Renal pelvis (tissue), 4 donors: ENCODE results near the gene SMTNL2. TPM values are rescaled to one million over a fixed set of nuclear protein-coding genes. Genes with fewer than 3 reads are reported as not detected.
"Not testable (repeated sequence)": the region's sequence is repeated elsewhere in the genome, so short reads cannot be mapped to it uniquely, and the experiment has no call there.

Experiments
- DNase-seq: peaks from one replicate; pipeline ENCODE4 v3.0.0-alpha.2; 2013
- polyA plus RNA-seq, 3 donors: library from polyadenylated mRNA; unstranded; fragments of 120-200 nt; gene quantifications; one replicate each; pipeline ENCODE4 v1.2.1, GENCODE V29; 2013; ENCODE audit not compliant: insufficient read length in 3 of 3

The SMTNL2 gene
- polyA plus RNA-seq, 3 donors = 67.4 to 70.0 (median 67.8) TPM

GRCh38 chr17:4626734-4627256 lies 42.5 kb downstream of the SMTNL2 start:
- no peak for DNase-seq

DNA sequence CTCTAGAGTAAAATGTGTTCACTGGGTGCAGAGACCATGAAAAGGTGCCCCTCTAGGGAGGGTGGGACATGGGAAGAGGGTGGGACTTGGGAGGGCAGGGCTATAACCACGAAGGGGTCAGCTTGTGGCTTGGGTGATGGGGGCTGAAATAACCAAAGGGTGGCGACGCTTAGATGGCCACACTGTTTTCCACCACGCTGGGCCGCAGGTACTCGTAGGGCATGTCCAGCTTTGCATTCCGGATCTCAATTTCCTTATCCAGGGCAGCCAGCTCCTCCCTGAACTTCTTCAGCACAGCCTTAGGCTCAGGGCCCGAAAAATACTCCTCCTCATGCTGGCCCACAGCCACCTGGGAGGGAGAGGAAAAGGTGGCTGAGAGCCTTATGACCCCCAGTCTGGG lies 47.1 kb downstream of the SMTNL2 start:
- DNase-seq = no peak

GRCh38 chr17:4631836-4632580 lies 47.7 kb downstream of the SMTNL2 start:
- DNase-seq = no peak

DNA sequence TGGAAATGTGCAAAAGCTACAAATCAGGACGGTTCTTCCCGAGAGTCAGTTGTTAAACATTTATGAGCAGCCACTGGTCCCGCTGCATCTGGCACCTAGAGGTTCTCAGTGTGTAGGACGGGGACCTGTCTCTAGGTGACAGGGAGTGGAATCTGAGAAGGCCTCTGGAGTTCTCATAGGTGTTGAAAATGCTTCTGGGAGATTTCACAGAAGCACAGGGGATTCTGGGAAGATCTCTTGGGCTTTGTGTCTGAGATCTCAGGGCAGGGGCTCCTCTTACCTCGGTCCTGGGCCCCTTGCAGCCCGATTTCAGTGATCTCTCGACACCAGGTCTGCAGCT lies 48.2 kb downstream of the SMTNL2 start:
- no peak for DNase-seq

GRCh38 chr17:4633643-4634042 lies 49.3 kb downstream of the SMTNL2 start:
- DNase-seq = no peak

- DNase-seq = no peak
Observed at GRCh38 chr17:4634976-4635375, 50.6 kb downstream of the SMTNL2 start.

- no peak for DNase-seq
Observed at GRCh38 chr17:4635823-4636375, 51.6 kb downstream of the SMTNL2 start.

- no peak for DNase-seq
Observed at GRCh38 chr17:4636474-4637100, 52.3 kb downstream of the SMTNL2 start.

- not testable (repeated sequence) for DNase-seq
Observed at GRCh38 chr17:4638766-4639165, 54.4 kb downstream of the SMTNL2 start.

DNA sequence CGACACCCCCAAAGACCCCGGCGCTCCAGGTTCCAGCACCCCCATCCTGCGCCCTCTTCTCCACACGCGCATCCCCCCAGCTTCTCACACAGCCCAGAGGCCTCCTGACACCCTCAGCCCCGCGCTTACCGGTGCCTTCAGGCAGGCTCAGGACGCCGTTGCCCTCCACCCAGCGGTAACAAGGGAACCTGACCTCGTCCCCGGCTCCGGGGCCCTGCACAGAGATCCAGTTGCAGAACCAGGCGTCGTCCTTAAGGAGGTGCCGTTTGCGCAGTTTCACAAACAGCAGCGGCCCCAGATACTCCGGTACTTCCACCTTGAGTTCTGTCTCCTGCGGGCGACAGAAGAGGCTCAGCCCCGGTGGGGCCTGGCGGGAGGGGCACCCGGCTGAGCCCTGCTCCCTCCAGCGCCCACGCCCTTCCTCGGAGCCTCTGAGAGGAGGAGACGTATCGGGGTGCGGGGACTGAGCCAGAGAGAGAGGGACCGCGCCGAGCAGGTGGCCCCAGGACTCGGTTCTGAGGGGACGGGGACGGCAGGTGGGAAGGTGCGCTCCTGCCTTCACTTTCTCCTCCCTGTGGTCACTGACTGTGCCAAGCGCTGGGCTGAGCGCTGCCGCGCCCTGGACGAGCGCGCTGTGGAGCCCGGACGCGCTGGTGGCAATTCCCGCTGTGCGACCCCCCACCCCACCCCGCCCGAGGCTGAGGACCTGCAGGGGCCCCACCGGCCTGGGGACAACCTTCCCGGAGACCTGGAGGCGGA lies 55.2 kb downstream of the SMTNL2 start:
- not testable (repeated sequence) for DNase-seq

- not testable (repeated sequence) for DNase-seq
Observed at GRCh38 chr17:4640569-4641188, 56.4 kb downstream of the SMTNL2 start.

- DNase-seq = no peak
Observed at GRCh38 chr17:4641297-4642195, 57.2 kb downstream of the SMTNL2 start, which contains the start of gene ALOX15. TSS of gene ALOX15 (minus strand) at chr17:4641678. CDS start at chr17:4641651, 27 bp downstream.

DNA sequence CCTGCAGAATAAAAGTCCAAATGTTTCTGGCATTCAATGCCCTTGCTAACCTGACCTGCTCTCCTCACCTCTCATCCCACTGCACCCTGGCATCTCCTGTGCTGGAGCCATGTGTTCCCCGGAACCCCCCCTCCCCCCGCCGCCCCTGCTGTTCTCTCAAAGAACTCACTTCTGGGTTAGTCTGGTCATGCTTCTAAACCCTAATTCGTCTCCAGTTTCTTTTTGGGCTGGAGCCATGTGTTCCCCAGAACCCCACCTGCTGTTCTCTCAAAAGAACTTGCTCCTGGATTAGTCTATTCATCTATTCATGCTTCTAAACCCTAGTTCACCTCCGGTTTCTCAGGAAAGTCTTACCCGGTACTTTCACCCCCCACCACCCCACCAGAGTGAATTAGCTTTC lies 58.0 kb downstream of the SMTNL2 start:
- no peak for DNase-seq

DNA sequence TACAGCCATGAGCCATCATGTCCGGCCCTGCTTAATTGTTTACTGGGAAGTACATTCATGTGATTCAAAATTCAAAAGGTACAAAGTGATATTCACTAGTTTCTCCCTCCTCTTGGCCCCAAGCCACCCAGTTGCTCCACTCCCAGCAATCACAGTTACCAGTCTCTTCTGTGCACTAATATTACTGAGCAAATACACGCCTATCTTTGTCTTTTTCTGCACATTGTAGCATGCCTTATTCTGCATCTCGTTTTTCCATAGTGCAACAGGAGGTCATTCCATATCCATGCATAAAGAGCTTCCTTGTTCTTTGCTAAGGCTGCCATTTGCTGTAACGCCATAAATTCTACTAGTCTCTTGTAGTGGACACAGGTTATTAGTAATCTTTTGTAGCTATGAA lies 59.3 kb downstream of the SMTNL2 start:
- no peak for DNase-seq

DNA sequence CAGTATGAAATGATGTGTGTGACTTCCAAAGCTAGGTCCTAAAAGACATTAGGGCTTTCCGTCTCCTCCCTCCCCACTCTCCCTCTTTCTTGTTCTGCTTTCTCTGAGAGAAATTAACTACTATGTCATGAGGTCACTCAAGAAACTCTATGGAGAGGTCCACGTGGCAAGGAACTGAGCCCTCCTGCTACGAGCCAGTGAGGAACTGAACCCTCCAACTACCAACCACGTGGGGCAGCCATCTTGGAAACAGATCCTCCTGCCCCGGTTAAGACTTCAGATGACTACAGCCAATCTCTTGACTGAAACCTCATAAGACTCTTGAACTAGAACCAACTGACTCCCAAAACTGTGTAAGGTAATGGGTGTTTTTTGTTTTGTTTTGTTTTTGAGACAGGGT lies 61.3 kb downstream of the SMTNL2 start:
- no peak for DNase-seq

DNA sequence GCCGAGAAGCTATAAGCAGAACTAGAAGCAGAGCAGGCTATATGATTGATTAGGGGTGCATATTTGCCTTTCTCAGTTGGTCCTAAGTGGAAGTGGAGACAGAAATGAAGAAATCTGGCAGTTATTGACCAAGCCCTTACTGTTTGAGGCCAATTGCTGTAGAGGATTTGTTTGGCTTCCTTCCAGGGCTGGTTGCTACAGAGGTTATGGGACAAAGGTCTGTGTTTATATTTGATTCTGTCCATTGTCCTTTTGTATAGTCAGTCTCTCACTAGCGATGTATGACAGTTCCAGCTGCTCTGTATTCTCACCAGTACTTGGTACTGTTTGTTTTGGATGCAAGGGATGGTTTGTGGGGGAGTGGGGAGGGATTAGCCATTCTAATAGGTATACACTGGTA lies 64.4 kb downstream of the SMTNL2 start:
- DNase-seq = no peak

- no peak for DNase-seq
Observed at GRCh38 chr17:4652997-4653396, 68.7 kb downstream of the SMTNL2 start.

DNA sequence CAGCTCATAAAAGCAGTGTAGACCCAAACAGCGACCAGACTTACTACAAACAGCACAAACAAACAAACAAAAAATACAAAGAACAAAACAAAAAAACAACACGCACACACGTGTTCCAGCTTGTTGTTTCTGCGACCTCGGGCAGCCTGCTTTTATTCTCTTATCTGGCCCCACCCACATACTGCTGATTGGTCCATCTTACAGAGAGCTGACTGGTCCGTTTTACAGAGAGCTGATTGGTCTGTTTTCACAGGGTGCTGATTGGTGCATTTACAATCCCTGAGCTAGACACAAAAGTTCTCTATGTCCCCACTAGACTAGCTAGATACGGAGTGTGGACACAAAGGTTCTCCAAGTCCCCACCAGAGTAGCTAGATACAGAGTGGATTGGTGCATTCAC lies 71.6 kb downstream of the SMTNL2 start:
- not testable (repeated sequence) for DNase-seq

- no peak for DNase-seq
Observed at GRCh38 chr17:4657678-4658077, 73.3 kb downstream of the SMTNL2 start.
